Left hindlimb (tissue), 1 donor: ENCODE measurements around the gene MNS1.
"Not testable (repeated sequence)": the region's sequence is repeated elsewhere in the genome, so short reads cannot be mapped to it uniquely, and the experiment has no call there.

ENCODE experiments used
- DNase-seq: peaks from one replicate; pipeline ENCODE4 v3.0.0-alpha.2; 2018

MNS1 gene, protein sequence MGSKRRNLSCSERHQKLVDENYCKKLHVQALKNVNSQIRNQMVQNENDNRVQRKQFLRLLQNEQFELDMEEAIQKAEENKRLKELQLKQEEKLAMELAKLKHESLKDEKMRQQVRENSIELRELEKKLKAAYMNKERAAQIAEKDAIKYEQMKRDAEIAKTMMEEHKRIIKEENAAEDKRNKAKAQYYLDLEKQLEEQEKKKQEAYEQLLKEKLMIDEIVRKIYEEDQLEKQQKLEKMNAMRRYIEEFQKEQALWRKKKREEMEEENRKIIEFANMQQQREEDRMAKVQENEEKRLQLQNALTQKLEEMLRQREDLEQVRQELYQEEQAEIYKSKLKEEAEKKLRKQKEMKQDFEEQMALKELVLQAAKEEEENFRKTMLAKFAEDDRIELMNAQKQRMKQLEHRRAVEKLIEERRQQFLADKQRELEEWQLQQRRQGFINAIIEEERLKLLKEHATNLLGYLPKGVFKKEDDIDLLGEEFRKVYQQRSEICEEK

DNA sequence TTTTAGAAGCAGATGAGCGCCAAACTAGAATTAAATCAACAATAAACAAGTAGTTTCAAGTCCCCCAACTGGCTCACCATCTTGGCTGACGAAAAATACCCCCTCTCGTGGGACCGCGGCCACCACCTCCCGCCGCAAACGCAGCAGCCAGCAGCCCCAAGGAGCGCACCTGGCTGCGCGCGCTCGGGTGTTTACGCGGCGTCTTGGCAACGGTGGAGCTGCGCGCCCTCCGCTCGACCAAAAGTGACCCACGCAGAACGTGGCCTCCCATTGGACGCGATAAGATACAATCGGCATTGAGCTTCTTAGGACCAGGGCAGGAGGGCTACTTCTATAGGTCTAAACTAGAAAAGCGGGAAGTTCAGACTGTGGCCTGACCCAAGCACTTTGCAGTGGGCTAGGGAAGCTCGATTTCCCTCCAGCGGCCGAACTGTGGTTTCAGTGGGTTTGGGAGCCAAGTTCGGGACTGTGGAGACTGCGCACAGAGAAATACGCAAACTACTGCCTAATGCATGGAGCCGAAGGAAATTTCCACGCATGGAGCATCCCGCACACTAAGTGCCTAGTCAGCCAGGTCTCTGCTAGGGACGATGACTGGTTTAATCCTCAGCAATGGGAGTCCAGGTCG, at the start of gene MNS1:
MNS1 (minus strand) TSS at position 245 of the 628 bp plus-strand sequence; CDS start at position 80, 165 bp downstream.
- DNase-seq: peak; percentile 96

DNA sequence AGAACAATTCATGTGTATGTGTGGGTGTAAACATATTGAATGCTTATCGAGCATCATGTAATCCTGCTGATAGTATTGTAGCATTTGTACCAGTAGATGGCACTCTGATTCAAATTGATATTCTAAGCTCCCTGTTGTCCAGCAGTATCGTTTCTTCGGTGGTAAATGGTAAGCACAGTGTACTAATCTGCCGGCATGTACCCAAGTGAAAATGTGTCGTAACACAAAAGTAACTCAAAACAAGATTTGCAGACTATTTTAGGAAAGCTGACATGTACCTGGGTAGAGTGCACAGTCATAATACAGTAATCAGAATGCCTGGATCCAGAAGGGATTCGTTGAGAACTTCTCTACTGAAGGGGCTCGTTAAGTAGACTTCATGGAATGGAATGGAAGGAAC, 31.7 kb upstream of the MNS1 start:
- no peak for DNase-seq

GRCh38 chr15:56495533-56495932, 30.6 kb upstream of the MNS1 start:
- no peak for DNase-seq

DNA sequence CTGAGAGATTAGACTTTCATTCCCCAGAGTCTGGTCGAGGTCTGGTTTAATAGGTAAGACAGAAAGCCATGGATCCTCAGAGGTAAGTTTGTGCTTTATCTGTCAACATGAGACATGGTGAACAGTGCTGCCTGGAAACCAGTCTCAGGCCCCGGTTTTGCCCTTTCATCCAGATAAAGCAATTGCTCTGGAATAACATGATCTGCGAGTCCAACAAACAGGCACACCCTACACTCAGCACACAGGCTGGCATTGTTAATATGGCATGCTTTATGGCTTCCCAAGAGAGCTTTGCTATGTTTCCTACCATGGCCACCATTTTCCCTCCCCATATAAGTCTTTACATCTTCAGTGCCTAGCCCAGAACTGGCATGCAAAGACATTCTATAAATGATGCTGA, 30.1 kb upstream of the MNS1 start:
- no peak for DNase-seq

GRCh38 chr15:56492791-56493555, 28.0 kb upstream of the MNS1 start:
- no peak for DNase-seq

DNA sequence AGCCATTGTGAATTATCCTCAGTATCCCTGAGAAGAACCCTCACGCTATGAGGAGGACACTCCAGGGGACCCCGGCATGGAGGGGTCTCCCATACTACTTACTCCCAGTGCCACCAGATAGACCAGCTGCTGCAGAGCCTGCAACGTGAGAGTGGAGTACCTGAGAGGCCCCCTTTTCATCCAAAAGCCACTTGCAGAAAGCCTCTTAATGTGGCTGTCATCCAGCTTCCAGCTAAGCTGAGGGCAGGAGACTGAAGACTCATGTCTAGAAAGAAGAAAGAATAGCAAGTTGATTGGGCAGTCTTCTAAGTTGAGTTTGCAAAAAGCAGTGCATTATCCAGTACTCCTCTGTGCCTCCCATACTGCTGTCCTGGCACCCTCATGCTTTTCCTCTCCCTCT, 27.3 kb upstream of the MNS1 start:
- DNase-seq: no peak

GRCh38 chr15:56491110-56491722, 26.3 kb upstream of the MNS1 start:
- peak; percentile 72 for DNase-seq

DNA sequence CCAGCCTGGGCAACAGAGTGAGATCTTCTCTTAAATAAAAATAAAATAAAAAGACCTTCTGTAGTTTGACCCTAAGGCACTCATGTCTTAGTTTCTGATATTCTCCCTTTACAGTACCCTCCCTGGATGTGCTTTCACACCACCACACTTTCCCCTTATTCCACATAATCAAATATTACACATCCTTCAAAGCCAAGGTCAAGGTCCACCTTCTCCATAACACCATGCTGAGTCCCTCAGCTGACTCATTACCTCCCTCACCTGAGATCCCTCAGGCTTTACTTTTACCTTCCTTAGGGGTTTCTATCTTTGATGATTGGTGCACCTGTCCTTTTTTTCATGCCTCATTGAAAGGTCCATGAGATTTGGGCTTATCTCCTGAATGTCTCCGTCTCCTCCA, 25.5 kb upstream of the MNS1 start:
- no peak for DNase-seq

DNA sequence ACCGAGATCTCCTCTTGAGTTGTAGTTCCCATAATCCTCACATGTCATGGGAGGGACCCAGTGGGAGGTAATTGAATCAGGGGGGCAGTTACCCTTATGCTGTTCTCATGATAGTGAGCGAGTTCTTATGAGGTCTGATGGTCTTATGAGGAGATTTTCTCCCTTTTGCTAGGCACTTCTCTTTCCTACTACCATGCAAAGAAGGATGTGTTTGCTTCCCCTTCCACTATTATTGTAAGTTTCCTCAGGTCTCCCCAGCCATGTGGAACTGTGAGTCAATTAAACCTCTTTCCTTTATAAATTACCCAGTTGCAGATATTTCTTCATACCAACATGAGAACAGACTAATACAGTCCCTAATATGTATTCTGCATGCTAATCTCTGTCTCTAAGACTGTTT, 21.3 kb upstream of the MNS1 start:
- not testable (repeated sequence) for DNase-seq

DNA sequence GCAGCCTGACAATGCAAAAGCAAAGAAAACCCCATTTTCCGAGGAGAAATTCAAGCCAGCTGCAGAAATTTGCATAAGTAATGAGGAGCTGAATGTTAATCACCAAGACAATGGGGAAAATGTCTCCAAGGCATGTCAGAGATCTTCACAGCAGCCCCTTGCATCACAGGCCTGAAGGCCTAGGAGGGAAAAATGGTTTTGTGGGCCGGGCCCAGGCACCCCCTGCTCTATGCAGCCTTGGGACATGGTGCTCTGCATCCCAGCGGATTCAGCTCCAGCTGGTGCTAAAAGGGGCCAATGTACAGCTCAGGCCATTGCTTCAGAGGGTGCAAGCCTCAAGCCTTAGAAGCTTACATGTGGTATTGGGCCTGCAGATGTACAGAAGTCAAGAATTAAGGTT, 20.5 kb upstream of the MNS1 start:
- DNase-seq: not testable (repeated sequence)

GRCh38 chr15:56484287-56484686, 19.4 kb upstream of the MNS1 start:
- no peak for DNase-seq

DNA sequence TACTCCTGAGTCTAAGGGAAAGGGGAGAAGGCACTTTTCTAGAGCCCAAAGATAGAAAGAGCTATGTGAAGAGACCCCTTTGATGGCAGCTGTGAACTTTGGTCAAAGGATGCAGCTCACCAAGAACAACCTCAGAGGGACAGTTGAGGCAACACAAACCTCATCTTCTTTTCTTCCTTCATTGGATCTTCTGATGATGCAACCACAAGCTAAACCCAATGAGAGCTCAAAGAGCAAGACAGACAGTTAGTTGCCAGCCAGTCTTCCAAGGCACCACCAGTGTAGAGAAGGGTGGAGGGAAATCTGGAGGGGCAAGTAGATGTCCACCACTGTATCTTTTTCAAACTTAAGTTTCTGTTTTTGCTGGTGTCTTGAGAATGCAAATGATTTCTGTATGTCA, 10.4 kb upstream of the MNS1 start:
- no peak for DNase-seq

- DNase-seq: no peak
Measured at GRCh38 chr15:56473017-56473416, 8.1 kb upstream of the MNS1 start.

DNA sequence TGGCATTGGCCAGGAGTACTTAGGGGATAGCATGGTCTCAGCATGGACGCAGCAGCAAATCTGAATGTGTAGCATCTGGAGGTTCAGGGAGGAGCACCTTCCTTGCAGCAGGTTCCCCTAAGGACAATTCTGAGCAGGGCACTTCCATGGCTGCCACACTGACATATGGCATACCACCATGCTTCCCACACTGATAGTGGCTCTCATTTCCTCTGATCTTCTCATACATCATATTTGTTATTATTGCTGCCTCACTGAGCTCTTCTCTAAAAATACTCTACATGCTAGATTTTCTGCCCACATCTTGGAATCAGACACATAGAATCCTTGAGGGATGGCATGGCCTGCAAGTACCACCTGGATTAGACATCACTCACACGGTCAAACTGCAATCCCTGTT, 7.3 kb upstream of the MNS1 start:
- DNase-seq: no peak

DNA sequence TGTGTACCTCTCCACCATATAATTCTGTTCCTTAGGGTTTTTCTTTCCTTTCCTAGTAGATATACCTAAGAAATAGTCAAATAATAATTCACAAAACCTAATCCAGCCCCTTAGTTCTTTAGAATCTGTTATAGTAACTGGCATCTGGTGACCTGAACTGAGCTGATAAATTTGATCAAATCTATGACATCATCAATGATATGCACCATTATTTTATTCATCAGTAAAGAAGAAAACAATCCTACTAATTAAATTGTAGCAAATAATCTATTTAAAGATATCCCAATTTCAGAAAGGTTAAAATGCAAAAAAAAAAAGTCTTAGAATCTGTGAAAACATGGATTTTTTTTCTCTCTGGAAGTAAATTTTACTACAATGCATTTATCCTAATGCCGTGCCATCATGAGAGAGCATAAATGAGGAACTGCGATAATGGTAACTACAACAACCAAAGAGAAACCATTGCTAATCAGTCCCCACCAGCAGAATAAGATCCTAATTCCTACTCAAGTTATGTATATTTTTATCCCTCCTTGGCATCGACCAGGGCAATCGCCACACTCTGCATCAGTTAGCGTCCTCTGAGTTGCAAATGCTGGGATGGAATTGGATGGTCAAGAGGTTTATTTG, 6.6 kb upstream of the MNS1 start:
- no peak for DNase-seq

DNA sequence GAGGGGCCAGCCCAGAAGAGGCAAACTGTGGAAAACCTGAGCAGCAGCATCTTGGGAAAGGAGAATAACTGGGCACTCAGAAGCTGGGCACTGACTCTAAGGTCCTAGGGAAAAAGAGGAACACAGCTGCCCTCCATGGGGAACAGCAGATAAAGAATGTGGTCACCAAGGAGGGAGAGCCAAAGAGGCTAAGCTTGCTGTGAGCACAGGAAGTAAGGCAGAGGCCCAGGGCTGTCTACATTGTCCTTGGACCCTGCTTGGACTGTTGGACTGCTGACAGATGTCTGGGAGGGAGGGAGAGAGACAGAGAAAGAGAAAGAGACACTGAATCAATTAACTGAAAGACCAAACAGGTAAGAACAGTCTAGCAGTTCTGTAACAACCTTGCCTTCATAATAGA, 4.5 kb upstream of the MNS1 start:
- DNase-seq: no peak

DNA sequence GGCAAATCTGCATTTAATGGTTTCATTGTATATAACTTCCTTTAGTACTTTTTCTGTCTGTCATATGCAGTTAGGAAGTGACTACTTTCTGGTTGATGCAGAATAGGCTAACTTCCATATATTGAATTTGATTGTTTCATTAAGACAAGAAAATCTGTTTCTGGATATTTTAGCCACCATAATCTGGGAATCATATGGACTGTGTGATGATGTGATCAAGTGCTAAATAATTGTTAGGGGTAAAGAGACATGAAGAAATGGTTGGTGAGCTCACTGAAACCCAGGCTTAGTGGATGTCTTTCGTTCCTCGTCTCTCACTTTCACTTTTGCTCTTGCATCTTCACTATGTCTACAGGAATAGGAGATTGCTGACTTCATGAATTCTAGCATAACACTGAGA, 3.5 kb upstream of the MNS1 start:
- no peak for DNase-seq

GRCh38 chr15:56467616-56468015, 2.7 kb upstream of the MNS1 start:
- DNase-seq: no peak

GRCh38 chr15:56460947-56461346, 4.0 kb downstream of the MNS1 start:
- DNase-seq: no peak

GRCh38 chr15:56460071-56460470, 4.9 kb downstream of the MNS1 start:
- no peak for DNase-seq

GRCh38 chr15:56459096-56459495, 5.8 kb downstream of the MNS1 start:
- no peak for DNase-seq

- DNase-seq: no peak
Measured at GRCh38 chr15:56456229-56456628, 8.7 kb downstream of the MNS1 start.

DNA sequence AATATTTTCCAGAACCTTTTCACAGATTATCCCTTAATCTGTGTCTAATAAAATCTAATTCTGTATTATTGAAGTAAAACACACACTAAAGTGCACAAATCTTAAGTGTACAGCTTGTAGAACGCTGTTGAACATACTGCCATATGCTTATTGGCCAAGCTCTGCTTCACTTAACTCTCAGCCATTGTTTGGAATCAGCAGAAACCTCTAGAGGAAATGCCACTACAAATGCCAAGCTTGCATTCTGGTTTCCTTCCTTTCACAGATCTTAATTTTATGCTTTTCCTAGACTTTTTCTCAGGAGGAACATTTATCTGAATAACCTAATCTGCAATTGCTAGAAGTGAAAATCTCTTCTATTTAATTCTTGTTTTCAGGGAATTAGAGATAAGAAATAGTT, 10.1 kb downstream of the MNS1 start:
- no peak for DNase-seq
